ENCODE data around the gene MDM1.

MDM1 gene

GRCh38 chr12:68331869-68332727, at the start of gene MDM1:
Gene MDM1 (minus strand): TSS chr12:68332362. CDS start chr12:68332245, 117 bp downstream.
- no peaks in the 10 kb centered on the region for H3K36me3 ChIP-seq (ENCODE audit: control insufficient read depth, insufficient read depth, low read length)
- H3K9me3 ChIP-seq (ENCODE audit: control insufficient read depth, low read length) = no peaks in the 10 kb centered on the region
- H3K27me3 ChIP-seq (ENCODE audit: control insufficient read depth, insufficient read depth, low read length) = no peaks in the 10 kb centered on the region
- H3K4me1 ChIP-seq (ENCODE audit: control insufficient read depth, insufficient read depth, low read length) = peaks cover 9% of the 10 kb centered on the region
- H3K4me3 ChIP-seq (ENCODE audit: low read length) = peak within 1 kb of the TSS; percentile 37
- H3K9ac ChIP-seq (ENCODE audit: low read length) = peak within 1 kb of the TSS; percentile 67

GRCh38 chr12:68381476-68382219, 49.5 kb upstream of the MDM1 start:
- peaks cover 30% of the 10 kb centered on the region for H3K4me1 ChIP-seq (ENCODE audit: control insufficient read depth, insufficient read depth, low read length)
- no peak overlapping the region for H3K4me3 ChIP-seq (ENCODE audit: low read length)
- H3K9me3 ChIP-seq (ENCODE audit: control insufficient read depth, low read length) = no peaks in the 10 kb centered on the region
- H3K9ac ChIP-seq (ENCODE audit: low read length) = no peak overlapping the region
- no peaks in the 10 kb centered on the region for H3K36me3 ChIP-seq (ENCODE audit: control insufficient read depth, insufficient read depth, low read length)
- H3K27me3 ChIP-seq (ENCODE audit: control insufficient read depth, insufficient read depth, low read length) = no peaks in the 10 kb centered on the region

GRCh38 chr12:68378872-68379606, 46.9 kb upstream of the MDM1 start:
- Histone ChIP-seq H3K4me1 (ENCODE audit: control insufficient read depth, insufficient read depth, low read length) (peaks cover 38% of the 10 kb centered on the region), H3K9me3 (ENCODE audit: control insufficient read depth, low read length) (no peaks in the 10 kb centered on the region), H3K9ac (ENCODE audit: low read length) (no peak overlapping the region), H3K27me3 (ENCODE audit: control insufficient read depth, insufficient read depth, low read length) (no peaks in the 10 kb centered on the region), H3K4me3 (ENCODE audit: low read length) (no peak overlapping the region), H3K36me3 (ENCODE audit: control insufficient read depth, insufficient read depth, low read length) (no peaks in the 10 kb centered on the region)

- no peak overlapping the region for H3K9ac ChIP-seq (ENCODE audit: low read length)
- no peaks in the 10 kb centered on the region for H3K27me3 ChIP-seq (ENCODE audit: control insufficient read depth, insufficient read depth, low read length)
- no peak overlapping the region for H3K4me3 ChIP-seq (ENCODE audit: low read length)
- H3K9me3 ChIP-seq (ENCODE audit: control insufficient read depth, low read length) = no peaks in the 10 kb centered on the region
- peaks cover 39% of the 10 kb centered on the region for H3K4me1 ChIP-seq (ENCODE audit: control insufficient read depth, insufficient read depth, low read length)
- no peaks in the 10 kb centered on the region for H3K36me3 ChIP-seq (ENCODE audit: control insufficient read depth, insufficient read depth, low read length)
Measured at GRCh38 chr12:68377881-68378280, 45.7 kb upstream of the MDM1 start.

- H3K4me3 ChIP-seq (ENCODE audit: low read length) = no peak overlapping the region
- H3K9ac ChIP-seq (ENCODE audit: low read length) = no peak overlapping the region
- peaks cover 39% of the 10 kb centered on the region for H3K4me1 ChIP-seq (ENCODE audit: control insufficient read depth, insufficient read depth, low read length)
- no peaks in the 10 kb centered on the region for H3K27me3 ChIP-seq (ENCODE audit: control insufficient read depth, insufficient read depth, low read length)
- no peaks in the 10 kb centered on the region for H3K9me3 ChIP-seq (ENCODE audit: control insufficient read depth, low read length)
- H3K36me3 ChIP-seq (ENCODE audit: control insufficient read depth, insufficient read depth, low read length) = no peaks in the 10 kb centered on the region
Measured at GRCh38 chr12:68376901-68377300, 44.7 kb upstream of the MDM1 start.

- H3K9me3 ChIP-seq (ENCODE audit: control insufficient read depth, low read length) = no peaks in the 10 kb centered on the region
- H3K27me3 ChIP-seq (ENCODE audit: control insufficient read depth, insufficient read depth, low read length) = no peaks in the 10 kb centered on the region
- peaks cover 39% of the 10 kb centered on the region for H3K4me1 ChIP-seq (ENCODE audit: control insufficient read depth, insufficient read depth, low read length)
- no peaks in the 10 kb centered on the region for H3K36me3 ChIP-seq (ENCODE audit: control insufficient read depth, insufficient read depth, low read length)
- H3K4me3 ChIP-seq (ENCODE audit: low read length) = no peak overlapping the region
- H3K9ac ChIP-seq (ENCODE audit: low read length) = no peak overlapping the region
Measured at GRCh38 chr12:68375756-68376695, 43.9 kb upstream of the MDM1 start.

- Histone ChIP-seq H3K4me1 (ENCODE audit: control insufficient read depth, insufficient read depth, low read length) (peaks cover 35% of the 10 kb centered on the region), H3K4me3 (ENCODE audit: low read length) (no peak overlapping the region), H3K27me3 (ENCODE audit: control insufficient read depth, insufficient read depth, low read length) (no peaks in the 10 kb centered on the region), H3K36me3 (ENCODE audit: control insufficient read depth, insufficient read depth, low read length) (no peaks in the 10 kb centered on the region), H3K9ac (ENCODE audit: low read length) (no peak overlapping the region), H3K9me3 (ENCODE audit: control insufficient read depth, low read length) (no peaks in the 10 kb centered on the region)
Measured at GRCh38 chr12:68374307-68374982, 42.3 kb upstream of the MDM1 start.

- H3K4me3 ChIP-seq (ENCODE audit: low read length) = no peak overlapping the region
- H3K4me1 ChIP-seq (ENCODE audit: control insufficient read depth, insufficient read depth, low read length) = peaks cover 20% of the 10 kb centered on the region
- no peaks in the 10 kb centered on the region for H3K36me3 ChIP-seq (ENCODE audit: control insufficient read depth, insufficient read depth, low read length)
- H3K9me3 ChIP-seq (ENCODE audit: control insufficient read depth, low read length) = no peaks in the 10 kb centered on the region
- no peak overlapping the region for H3K9ac ChIP-seq (ENCODE audit: low read length)
- no peaks in the 10 kb centered on the region for H3K27me3 ChIP-seq (ENCODE audit: control insufficient read depth, insufficient read depth, low read length)
Measured at GRCh38 chr12:68370667-68371066, 38.5 kb upstream of the MDM1 start.

GRCh38 chr12:68370006-68370590, 37.9 kb upstream of the MDM1 start:
- Histone ChIP-seq H3K27me3 (ENCODE audit: control insufficient read depth, insufficient read depth, low read length) (no peaks in the 10 kb centered on the region), H3K9me3 (ENCODE audit: control insufficient read depth, low read length) (no peaks in the 10 kb centered on the region), H3K9ac (ENCODE audit: low read length) (no peak overlapping the region), H3K36me3 (ENCODE audit: control insufficient read depth, insufficient read depth, low read length) (no peaks in the 10 kb centered on the region), H3K4me1 (ENCODE audit: control insufficient read depth, insufficient read depth, low read length) (peaks cover 25% of the 10 kb centered on the region), H3K4me3 (ENCODE audit: low read length) (no peak overlapping the region)

- no peaks in the 10 kb centered on the region for H3K27me3 ChIP-seq (ENCODE audit: control insufficient read depth, insufficient read depth, low read length)
- no peaks in the 10 kb centered on the region for H3K9me3 ChIP-seq (ENCODE audit: control insufficient read depth, low read length)
- no peak overlapping the region for H3K4me3 ChIP-seq (ENCODE audit: low read length)
- no peaks in the 10 kb centered on the region for H3K36me3 ChIP-seq (ENCODE audit: control insufficient read depth, insufficient read depth, low read length)
- no peak overlapping the region for H3K9ac ChIP-seq (ENCODE audit: low read length)
- H3K4me1 ChIP-seq (ENCODE audit: control insufficient read depth, insufficient read depth, low read length) = peaks cover 25% of the 10 kb centered on the region
Measured at GRCh38 chr12:68368327-68368726, 36.2 kb upstream of the MDM1 start.
